ENCODE measurements around the gene SFTA2. TPM values are rescaled to one million over a fixed set of nuclear protein-coding genes. Genes with fewer than 3 reads are reported as not detected.
A peak's percentile ranks its signal among the peaks of the same experiment; 100 is the strongest.
"Not testable (repeated sequence)": the region's sequence is repeated elsewhere in the genome, so short reads cannot be mapped to it uniquely, and the experiment has no call there.

The SFTA2 gene
- total and polyA plus RNA-seq, 2 experiments from 2014 or later = 0.86 TPM; not detected in 1

DNA sequence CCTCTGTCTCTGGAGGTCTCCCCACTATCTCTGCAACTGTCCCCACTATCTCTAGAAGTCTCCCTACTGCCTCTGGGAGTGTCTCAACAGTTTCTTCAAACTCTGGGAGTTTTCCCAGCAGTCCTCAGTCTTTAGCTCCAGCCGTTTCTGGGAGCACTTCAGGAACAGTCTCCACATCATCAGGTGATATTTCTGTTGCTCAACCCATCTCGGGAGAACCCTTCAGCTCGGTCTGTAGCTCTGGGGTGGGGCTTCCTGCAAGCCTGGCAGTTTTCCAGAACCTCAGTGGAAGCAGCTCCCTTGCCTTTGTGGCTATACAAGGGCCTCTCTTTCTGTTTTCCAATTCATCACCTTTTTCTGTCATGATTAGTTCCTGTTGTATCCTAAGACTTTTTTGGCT, 3.0 kb upstream of the SFTA2 start:
- no peak overlapping the region for H3K27ac ChIP-seq
- H3K4me1 ChIP-seq (ENCODE audit: low read depth) = no peaks in the 10 kb centered on the region
- no peaks in the 10 kb centered on the region for H3K27me3 ChIP-seq
- no peak overlapping the region for H3K4me3 ChIP-seq
- no peaks in the 10 kb centered on the region for H3K9me3 ChIP-seq (ENCODE audit: low read depth)
- H3K36me3 ChIP-seq = no peaks in the 10 kb centered on the region
- no peak for TF ChIP-seq CTCF (IDR thresholded peaks at IDR 0.05; ENCODE audit: low read depth, low read length)
- peak in 1 of 2 donors; percentile 52 for DNase-seq (ENCODE audit: low read depth in 1 of 2, low spot score in 1 of 2)

GRCh38 chr6:30932665-30933365, 845 bp upstream of the SFTA2 start:
- no peaks in the 10 kb centered on the region for H3K4me1 ChIP-seq (ENCODE audit: low read depth)
- H3K27ac ChIP-seq = no peak overlapping the region
- no peak overlapping the region for H3K4me3 ChIP-seq
- H3K9me3 ChIP-seq (ENCODE audit: low read depth) = no peaks in the 10 kb centered on the region
- no peaks in the 10 kb centered on the region for H3K27me3 ChIP-seq
- no peaks in the 10 kb centered on the region for H3K36me3 ChIP-seq
- no peak for DNase-seq (ENCODE audit: low read depth in 1 of 2, low spot score in 1 of 2)
- TF ChIP-seq CTCF (IDR thresholded peaks at IDR 0.05; ENCODE audit: low read depth, low read length) = no peak

DNA sequence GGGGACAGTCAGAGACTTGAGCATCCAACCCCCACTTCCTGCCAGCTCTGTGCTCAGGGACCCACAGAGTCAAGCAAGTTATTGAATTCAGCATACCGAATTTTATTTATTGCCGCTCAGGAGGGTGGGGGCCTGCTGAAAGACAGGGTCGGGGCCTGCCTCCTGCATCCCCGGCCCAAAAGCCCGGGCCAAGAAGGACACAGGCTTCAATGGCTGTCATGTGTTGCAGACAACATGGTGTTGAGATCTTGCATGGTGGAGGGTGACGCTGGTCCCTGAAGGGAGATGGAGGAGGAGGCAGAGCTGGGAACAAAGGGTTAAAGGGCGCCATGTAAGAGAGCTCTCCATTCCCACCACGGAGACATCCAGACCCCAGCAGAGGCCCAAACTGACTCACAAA, 698 bp downstream of the SFTA2 start:
- no peaks in the 10 kb centered on the region for H3K4me1 ChIP-seq (ENCODE audit: low read depth)
- no peaks in the 10 kb centered on the region for H3K36me3 ChIP-seq
- TF ChIP-seq CTCF (IDR thresholded peaks at IDR 0.05; ENCODE audit: low read depth, low read length) = no peak
- no peak for DNase-seq (ENCODE audit: low read depth in 1 of 2, low spot score in 1 of 2)
- no peaks in the 10 kb centered on the region for H3K27me3 ChIP-seq
- no peak overlapping the region for H3K27ac ChIP-seq
- H3K4me3 ChIP-seq = no peak overlapping the region
- no peaks in the 10 kb centered on the region for H3K9me3 ChIP-seq (ENCODE audit: low read depth)

DNA sequence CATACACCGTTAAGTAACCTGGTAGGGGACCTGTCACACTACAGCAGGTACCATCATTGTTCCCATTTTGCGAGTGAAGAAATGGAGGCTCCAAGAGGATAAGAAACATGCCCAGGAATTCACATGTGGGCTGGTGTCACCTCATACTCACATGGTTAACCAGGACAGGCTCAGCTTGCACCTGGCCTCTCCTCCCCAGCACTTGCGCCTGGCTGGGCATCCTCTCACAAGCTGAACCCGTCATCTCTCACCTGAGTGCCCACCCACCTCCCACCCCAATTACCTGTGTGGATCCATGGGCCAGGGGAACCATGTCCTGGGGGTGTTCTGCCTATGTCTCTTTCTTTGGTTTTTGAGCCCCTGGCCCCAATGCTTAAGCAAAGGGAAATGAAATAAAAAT, 1.5 kb downstream of the SFTA2 start:
- no peaks in the 10 kb centered on the region for H3K4me1 ChIP-seq (ENCODE audit: low read depth)
- DNase-seq (ENCODE audit: low read depth in 1 of 2, low spot score in 1 of 2) = no peak
- no peaks in the 10 kb centered on the region for H3K9me3 ChIP-seq (ENCODE audit: low read depth)
- peaks cover under 1% of the 10 kb centered on the region for H3K36me3 ChIP-seq
- H3K4me3 ChIP-seq = no peak overlapping the region
- H3K27ac ChIP-seq = no peak overlapping the region
- H3K27me3 ChIP-seq = no peaks in the 10 kb centered on the region
- no peak for TF ChIP-seq CTCF (IDR thresholded peaks at IDR 0.05; ENCODE audit: low read depth, low read length)

DNA sequence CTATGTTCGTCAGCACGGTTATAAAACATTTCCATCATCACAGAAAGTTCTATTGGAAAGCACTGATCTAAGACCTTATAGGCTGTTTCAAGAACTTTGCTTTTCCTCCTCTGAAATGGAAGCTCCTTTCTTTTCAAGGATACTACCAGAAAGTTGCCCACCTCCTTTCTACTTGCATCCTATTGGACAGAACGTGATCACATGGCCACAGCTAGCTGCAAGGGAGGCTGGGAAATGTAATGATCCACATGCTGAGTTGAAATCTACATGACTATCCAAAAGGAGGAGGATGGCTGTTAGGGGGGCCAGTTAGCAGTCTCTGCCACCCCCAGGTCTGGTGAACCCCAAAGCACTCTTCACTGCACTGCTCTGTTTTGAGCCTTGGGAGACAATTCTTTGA, 3.3 kb downstream of the SFTA2 start:
- H3K9me3 ChIP-seq (ENCODE audit: low read depth) = no peaks in the 10 kb centered on the region
- H3K4me3 ChIP-seq = no peak overlapping the region
- peaks cover 2% of the 10 kb centered on the region for H3K4me1 ChIP-seq (ENCODE audit: low read depth)
- no peak for TF ChIP-seq CTCF (IDR thresholded peaks at IDR 0.05; ENCODE audit: low read depth, low read length)
- no peak for DNase-seq (ENCODE audit: low read depth in 1 of 2, low spot score in 1 of 2)
- no peaks in the 10 kb centered on the region for H3K27me3 ChIP-seq
- H3K36me3 ChIP-seq = peaks cover 4% of the 10 kb centered on the region
- no peak overlapping the region for H3K27ac ChIP-seq

DNA sequence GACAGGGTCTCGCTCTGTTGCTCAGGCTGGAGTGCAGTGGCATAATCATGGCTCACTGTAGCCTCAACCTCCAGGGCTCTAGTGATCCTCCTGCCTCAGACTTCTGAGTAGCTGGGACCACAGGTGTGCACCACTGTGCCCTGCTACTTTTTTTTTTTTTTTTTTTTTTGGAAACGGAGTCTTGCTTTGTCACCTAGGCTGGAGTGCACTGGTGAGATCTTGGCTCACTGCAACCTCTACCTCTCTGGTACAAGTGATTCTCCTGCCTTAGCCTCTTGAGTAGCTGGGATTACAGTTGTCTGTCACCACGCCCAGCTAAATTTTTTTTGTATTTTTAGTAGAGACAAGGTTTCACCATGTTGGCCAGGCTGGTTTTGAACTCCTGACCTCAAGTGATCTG, 4.9 kb downstream of the SFTA2 start:
- not testable (repeated sequence) for H3K4me1 ChIP-seq (ENCODE audit: low read depth); H3K9me3 ChIP-seq (ENCODE audit: low read depth); H3K4me3 ChIP-seq; DNase-seq (ENCODE audit: low read depth in 1 of 2, low spot score in 1 of 2); H3K27me3 ChIP-seq; H3K36me3 ChIP-seq; H3K27ac ChIP-seq
